ENCODE measurements around the gene ZNF35.

- TF ChIP-seq, protein P1, sequence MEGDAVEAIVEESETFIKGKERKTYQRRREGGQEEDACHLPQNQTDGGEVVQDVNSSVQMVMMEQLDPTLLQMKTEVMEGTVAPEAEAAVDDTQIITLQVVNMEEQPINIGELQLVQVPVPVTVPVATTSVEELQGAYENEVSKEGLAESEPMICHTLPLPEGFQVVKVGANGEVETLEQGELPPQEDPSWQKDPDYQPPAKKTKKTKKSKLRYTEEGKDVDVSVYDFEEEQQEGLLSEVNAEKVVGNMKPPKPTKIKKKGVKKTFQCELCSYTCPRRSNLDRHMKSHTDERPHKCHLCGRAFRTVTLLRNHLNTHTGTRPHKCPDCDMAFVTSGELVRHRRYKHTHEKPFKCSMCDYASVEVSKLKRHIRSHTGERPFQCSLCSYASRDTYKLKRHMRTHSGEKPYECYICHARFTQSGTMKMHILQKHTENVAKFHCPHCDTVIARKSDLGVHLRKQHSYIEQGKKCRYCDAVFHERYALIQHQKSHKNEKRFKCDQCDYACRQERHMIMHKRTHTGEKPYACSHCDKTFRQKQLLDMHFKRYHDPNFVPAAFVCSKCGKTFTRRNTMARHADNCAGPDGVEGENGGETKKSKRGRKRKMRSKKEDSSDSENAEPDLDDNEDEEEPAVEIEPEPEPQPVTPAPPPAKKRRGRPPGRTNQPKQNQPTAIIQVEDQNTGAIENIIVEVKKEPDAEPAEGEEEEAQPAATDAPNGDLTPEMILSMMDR (conservative IDR thresholded peaks at IDR 0.05; ENCODE audit: low read length) = no peak
- no peak for TF ChIP-seq EZH2phosphoT487 (IDR thresholded peaks at IDR 0.05; ENCODE audit: borderline replicate concordance)
Observed at GRCh38 chr3:44612678-44613077, 35.9 kb upstream of the ZNF35 start.

Measured in Loucy (cell line).